Activated CD4-positive, alpha-beta T cell treated with anti-CD3 and anti-CD28 coated beads for 4 hours (primary cell): Measurements from ENCODE around the gene TAF4.
"Not testable (repeated sequence)": the region's sequence is repeated elsewhere in the genome, so short reads cannot be mapped to it uniquely, and the experiment has no call there.

Experiments used
- DNase-seq, 2 donors: peaks; one replicate each; pipeline ENCODE4 v3.0.0-alpha.2; 2020

The TAF4 gene

DNA sequence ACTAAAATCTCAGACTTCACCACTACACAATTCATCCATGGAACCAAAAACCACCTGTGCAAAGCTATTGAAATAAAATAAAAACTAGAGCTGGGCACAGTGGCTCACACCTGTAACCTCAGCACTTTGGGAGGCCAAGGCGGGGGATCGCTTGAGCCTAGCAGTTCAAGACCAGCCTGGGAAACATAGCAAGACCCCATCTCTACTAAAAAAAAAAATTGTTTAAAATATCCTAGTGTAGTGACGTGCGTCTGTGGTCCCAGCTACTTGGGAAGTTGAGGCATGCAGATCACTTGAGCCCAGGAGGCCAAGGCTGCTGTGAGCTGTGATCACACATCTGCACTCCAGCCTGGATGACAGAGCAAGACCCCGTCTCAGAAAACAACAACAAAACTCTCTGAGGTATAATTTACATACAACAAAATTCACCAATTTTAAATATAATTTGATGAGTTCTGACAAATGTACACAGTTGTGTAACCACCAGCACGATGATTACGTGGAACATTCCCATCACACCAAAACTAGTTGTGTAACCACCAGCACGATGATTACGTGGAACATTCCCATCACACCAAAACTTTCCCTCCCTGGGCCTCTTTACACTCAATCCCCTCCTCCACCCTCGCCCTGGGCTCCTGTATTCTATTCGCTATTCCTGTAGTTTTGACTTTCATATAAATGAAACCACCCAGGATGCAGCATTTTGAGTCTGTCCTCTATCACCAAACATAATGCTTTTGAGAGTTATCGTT lies 107.5 kb downstream of the TAF4 start:
- DNase-seq = no peak

DNA sequence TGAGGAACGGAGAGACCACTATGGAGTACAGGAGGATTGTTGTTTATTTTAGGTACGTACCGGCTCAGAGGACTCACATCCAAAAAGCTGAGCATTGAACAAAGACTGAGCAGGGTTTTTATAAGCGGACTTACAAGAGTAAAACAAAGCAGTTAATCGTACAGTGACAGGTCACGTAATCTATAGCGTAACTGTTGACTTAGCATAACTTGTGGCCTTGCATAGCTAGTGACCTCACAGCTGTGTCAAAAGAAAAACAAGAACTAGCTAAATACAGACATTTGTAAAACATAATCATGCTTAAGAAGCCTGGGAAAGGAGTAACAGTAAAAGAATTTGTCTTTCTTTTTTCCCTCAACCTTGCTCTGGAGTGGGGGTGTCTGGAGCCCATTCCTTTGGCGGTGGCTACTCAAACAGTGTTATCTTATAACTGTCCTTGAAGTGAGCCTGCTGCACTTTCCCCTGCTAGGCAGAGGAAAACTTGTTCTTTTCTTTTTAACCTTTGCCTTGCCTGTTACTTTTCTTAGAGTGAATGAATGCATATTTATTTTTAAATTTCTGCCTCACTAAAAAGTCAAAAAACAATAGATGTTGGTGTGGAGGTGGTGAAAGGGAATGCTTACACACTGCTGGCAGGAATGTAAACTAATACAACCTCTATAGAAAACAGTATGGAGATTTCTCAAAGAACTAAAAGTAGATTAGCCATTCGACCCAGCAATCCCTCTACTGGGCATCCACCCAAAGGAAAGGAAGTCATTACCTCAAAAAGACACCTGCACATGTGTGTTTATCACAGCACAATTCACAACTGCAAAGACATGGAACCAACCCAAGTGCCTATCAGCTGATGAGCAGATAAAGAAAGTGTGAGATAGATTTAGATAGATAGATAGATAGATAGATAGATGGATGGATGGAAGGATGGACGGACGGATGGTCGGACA lies 109.0 kb downstream of the TAF4 start:
- no peak for DNase-seq

DNA sequence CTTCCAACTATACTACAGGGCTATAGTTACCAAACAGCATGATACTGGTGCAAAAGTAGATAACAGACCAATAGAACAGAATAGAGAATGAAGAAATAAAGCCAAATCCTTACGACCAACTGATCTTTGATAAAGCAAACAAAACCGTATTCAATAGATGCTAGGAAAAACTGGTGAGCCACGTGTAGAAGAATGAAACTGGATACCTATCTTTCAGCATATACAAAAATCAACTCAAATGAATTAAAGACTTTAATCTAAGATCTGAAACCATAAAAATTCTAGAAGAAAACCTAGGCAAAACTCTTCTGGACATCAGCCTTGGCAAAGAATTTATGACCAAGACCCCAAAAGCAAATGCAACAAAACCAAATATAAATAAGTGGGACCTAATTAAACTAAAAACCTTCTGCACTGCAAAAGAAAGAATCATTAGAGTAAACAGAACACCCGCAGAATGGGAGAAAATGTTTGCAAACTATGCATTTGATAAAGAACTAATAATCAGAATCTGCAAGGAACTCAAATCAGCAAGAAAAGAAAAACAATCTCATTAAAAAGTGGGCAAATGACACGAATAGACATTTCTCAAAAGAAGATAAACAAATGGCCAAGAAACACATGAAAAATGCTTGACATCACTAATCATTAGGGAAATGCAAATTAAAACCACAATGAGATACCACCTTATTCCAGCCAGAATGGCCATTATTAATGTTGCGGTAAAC lies 109.8 kb downstream of the TAF4 start:
- no peak for DNase-seq

DNA sequence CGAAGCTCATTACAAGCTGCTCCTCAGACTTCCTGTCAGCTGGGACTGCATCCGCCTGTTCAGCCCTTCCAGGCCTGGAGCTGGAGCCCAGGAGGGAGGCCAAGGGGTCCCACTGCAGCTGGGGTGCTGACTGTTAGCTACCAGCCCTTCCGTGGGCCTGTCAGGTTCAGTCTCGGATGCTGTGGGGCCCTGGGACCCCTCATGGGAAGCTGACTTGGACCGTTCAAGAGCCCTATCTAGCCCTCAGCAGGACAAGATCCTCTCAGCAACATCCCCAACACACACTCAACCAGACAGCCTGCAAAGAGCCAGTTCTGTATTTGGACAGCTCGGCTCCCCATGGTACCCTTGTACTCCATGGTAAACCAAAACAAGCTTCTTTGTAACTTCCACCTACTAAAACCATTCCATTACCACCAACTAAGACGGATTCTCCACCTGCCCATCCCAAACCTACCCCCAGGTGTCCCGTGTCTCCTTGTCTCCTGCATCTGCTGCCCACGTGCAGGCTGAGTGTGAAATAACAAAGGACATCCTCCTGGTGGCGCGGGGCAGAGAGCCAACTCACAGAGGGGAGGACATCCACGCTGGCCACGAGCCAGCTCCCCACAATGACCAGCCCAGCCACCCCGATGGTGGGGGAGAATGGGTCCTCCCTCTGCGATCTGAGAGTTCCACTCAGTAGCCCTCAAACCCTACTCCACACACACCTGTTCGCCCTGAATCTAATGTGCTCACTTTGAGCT lies 111.2 kb downstream of the TAF4 start:
- no peak for DNase-seq

DNA sequence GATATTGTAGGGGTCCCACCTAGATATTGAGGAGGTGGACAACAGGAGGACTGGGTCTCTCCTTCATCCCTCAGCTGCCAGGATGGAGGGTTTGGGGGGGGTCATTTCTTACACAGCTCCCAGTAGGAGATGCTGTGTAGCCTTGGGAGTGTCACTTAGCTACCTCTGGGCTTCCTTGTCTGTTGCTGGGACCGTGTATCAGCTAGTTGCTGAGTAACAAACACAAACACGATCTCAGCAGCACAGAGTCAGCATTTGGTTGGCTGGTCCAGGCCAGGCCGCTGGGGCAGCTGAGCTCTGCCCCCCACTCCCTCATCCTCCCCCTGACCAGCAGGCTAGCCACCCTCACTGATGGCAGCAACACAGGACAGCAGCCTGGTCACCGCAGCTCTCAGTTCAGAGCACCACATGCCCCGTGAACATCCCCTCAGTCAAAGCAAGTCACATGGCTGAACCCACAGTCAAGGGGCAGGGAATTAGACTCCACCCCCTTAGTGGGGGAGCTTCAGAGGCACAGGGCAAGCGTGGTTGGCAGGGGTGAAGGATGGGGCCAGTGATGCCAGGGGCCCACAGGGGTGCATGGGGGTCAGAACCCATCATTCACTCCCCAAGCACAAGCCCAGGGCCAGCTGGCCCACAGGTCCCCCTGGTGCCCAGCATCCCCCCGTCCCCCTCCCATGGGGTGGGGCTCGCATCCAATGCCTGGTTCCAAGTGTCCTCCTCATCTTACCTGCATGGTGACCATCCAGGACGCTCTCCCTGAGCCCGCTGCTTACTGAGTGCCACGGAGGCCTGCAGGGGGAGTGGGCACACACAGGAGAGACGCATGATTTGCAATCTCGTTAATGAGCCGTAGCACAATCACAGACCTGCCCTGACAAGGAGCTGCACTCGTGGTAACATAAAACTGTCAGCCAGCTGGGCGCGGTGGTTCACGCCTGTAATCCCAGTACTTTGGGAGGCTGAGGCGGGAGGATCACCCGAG lies 112.4 kb downstream of the TAF4 start:
- no peak for DNase-seq

DNA sequence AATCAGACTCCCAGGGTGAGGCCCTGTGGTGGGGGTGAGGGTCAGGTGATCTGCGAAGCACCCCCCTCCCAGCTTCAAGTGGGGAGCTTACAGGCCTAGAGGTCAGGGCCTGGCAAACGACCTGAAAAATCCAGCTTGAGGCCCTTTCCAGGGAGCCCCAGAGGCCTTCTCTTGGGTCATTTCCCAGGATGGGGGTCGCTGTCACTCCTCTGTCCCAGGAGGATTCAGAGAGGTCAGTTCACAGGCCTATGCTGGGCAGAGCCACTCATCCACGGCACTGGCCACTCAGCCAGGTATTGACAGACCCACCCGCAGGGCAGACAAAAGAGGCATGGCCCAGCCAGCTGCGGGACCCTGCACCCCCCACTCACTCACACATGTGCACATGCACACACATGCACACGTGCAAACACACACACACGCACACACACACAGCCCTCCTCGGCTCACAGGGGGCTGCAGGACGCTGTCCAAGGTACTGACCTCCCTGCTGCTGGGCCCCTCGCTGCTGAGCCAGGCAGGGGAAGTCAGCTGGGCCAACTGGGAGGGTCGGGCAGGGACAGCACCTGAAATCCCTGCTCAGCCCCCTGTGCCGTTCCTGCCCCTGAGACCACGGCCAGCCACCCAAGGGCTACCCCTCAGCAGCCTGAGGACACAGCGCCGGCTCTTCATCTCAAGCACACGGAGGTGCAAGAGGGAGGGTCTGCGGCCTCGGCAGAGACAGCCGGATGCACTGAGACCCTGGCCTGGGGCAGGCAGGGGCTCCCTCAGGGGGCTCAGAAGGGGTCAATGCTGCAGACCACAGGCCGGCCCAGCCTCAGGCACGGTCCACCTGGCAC lies 113.8 kb downstream of the TAF4 start:
- DNase-seq = no peak

DNA sequence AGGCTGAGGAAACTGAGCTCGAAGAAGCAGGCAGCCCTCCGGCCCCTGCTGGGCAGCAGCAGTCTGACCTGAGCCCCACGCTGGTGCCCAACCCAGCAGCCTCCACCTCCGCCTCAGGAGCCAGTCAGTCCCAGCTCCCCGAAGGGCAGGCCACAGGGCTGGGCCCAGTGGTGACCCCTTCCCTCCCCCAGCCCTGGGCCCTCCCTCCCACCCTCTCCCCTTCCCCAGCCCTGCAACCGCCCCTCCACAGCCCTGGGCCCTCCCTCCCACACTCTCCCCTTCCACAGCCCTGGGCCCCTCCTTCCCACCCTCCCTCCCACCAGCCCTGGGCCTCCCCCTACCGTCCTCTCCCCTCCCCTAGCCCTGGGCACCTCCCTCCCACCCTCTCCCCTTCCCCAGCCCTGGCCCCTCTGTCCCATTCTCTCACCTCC lies 115.0 kb downstream of the TAF4 start:
- no peak for DNase-seq

DNA sequence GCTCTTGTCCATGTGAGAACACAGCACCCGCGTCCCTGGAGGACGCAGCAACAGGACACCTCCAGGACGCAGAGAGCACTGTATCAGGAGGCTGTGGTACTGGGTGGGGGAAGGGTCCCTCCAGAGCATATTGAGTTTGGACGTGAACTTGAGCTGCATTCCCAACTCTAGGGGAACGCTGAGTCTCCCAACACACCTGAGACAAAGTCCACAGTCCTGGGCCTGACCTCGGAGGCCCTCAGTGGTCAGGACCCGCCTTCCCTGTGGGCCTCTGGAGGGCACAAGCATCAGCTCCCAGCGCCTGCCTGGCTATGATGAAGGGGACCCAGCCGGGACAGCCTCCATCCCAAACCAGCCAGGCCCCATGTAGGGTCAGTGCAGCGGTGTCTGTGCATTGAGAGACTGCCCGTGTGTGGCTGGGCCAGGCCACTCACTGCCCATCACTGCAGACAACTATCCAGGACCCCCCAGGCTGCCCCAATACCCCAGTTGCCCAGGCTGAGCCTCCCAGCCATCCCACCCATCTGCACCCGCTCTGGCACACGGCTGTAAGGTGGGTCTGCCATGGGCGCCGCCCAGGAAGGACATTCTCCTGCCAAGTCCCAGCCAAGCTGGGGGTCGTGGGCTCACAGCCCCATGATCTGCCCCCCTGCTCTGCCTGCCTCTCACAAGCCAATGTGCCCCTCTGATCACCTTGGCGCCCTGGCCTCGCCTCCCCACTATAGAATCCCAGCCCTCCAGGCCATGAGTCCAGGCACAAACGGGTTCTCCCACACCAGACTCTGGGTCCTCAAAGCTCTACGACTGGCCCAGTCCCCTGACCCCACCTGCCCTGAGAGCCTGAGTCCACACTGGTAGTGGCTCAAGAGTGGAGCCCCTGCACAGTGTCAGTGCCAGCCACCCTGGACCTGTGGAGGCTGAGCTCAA lies 115.7 kb downstream of the TAF4 start:
- DNase-seq = no peak

DNA sequence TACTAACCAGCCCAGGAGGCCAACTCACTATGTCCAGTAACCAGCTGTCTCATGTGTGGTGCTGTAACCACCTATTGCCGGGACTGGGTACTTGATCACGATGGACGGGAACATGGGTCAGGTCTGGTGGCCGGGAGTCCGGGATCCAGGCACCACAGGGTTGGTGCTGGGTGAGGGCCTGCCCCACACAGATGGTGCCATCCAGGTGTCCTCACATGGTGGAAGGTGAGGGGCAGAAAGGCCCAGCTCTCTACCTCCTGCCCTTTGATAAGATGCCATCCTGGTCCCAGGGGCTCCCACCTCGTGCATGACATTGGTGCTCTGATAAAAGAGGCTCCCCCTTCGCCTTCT lies 116.3 kb downstream of the TAF4 start:
- DNase-seq = no peak

DNA sequence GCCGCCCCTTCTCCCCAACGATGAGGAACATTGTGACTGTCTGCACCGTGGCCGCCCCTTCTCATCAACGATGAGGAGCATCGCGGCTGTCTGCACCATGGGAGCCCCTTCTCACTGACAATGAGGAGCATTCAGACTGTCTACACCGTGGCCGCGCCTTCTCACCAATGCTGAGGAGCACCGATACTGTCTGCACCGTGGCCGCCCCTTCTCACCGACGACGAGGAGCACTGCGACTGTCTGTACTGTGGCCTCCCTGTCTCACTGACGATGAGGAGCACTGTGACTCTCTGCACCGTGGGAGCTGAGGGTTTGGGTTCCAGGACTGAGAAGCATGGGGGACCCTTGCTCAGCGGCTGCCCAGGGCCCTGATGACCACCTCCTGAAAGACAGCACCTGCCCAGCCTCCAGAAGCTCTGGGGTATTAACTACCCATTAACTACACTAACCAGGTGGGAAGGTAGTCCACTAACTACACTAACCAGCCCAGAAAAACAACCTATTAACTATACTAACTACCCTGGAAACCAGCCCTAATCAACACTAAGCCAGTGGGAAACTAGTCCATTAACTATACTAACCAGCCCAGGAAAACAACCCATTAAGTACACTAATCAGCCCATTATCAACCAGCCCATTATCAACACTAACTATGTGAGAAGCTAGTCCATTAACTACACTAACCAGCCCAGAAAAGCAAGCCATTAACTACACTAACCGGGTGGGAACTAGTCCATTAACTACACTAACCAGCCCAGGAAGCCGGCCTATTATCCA lies 116.9 kb downstream of the TAF4 start:
- no peak for DNase-seq

DNA sequence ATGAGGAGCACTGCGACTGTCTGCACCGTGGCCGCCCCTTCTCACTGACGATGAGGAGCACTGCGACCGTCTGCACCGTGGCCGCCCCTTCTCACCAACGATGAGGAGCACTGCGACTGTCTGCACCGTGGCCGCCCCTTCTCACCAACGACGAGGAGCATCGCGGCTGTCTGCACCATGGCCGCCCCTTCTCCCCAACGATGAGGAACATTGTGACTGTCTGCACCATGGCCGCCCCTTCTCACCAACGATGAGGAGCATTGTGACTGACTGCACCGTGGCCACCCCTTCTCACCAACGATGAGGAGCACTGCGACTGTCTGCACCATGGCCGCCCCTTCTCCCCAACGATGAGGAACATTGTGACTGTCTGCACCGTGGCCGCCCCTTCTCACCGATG lies 117.6 kb downstream of the TAF4 start:
- DNase-seq = not testable (repeated sequence)

DNA sequence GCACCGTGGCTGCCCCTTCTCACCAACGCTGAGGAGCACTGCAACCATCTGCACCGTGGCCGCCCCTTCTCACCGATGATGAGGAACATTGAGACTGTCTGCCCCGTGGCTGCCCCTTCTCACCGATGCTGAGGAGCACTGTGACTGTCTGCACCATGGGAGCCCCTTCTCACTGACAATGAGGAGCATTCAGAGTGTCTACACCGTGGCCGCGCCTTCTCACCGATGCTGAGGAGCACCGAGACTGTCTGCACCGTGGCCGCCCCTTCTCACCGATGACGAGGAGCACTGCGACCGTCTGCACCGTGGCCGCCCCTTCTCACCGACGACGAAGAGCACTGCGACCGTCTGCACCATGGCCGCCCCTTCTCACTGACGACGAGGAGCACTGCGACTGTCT lies 120.2 kb downstream of the TAF4 start:
- not testable (repeated sequence) for DNase-seq

DNA sequence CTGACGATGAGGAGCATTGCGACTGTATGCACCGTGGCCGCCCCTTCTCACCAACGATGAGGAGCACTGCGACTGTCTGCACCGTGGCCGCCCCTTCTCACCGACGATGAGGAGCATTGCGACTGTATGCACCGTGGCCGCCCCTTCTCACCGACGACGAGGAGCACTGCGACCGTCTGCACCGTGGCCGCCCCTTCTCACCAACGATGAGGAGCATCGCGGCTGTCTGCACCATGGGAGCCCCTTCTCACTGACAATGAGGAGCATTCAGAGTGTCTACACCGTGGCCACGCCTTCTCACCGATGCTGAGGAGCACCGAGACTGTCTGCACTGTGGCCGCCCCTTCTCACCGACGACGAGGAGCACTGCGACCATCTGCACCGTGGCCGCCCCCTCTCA lies 120.7 kb downstream of the TAF4 start:
- DNase-seq = not testable (repeated sequence)

DNA sequence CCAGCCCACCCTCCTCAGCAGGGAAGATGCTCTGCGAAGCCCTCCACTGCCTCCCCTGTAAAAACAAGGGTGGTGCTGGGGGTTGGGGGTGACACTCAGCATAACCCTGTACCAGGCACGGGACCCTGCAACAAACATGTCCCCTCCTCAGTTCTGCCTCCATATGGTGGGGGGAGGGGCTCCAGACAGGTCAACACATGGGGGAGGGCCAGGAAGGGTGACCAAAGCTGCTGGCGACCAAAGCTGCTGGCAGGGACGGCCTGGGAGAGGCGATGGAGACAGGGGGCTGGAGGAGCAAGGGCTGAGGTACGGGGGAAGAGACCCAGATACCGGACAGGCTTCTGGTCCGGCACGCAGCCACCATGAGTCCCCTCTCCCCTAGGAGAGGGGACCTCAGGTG lies 123.2 kb downstream of the TAF4 start:
- no peak for DNase-seq

DNA sequence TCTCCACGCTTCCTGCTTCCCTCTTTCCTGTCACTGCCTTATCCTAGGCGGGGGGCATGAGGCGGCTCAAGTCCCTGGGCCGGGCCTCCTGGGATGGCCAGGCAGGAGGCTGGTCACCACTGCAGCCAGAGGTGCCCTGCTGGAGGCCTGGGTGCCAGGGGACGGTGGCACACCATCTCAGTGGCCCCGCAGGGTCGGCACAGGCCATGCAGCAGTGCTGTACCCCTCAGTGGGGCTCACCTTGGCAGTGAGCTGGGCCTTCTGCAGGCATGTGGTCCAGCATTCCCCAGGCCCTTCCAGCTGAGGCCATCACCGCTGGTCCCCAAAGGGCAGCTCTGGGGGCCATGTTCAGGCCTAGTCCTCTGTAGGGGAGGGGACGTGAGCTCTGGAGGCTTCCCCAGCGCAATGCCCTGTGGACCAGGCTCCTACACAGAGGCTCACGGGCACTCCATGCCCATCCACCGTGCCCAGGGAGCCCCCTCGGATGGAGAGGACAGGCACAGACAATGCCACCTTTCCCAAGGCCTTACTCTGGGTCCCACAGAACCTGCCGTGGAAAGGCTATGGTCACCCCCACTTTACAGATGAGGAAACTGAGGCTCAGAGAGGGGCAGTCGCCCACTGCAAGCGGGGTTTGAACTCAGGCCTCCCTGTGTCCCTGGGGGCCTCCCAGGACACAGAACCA lies 123.8 kb downstream of the TAF4 start:
- no peak for DNase-seq

DNA sequence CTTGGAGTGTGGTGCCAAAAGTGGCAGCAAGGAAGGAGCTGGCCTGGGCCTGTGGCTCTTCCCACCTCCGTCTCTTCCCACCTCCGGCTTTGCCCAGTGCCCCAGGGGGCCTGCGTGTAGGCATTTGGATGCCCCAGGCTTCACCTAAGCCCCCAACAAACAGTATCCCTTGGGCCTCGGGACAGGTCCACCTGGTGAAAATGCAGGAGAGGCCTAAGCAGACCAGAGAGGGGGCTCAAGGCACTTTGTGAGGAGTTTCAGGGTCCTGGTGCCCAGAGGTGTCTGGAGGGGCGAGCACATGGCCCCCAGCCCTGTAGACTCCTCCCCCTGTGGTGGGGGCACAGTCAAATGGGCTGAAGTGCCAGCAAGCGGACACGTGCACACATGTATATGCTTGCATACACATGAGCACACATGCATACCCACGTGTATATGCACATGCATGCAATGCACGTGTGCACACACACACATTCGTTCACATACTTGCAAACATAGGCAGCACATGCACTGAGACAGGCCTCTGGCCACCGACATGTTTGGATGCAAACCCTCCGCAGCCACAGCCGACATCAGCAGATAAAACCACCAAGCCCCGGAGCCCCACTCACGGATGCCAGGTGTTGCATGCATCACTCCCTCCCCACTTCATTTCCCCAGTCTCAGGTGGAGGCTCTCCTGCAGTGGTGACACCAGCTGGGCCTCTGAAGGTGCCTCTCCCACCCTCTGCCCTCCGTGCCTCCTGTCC lies 124.5 kb downstream of the TAF4 start:
- DNase-seq = no peak

DNA sequence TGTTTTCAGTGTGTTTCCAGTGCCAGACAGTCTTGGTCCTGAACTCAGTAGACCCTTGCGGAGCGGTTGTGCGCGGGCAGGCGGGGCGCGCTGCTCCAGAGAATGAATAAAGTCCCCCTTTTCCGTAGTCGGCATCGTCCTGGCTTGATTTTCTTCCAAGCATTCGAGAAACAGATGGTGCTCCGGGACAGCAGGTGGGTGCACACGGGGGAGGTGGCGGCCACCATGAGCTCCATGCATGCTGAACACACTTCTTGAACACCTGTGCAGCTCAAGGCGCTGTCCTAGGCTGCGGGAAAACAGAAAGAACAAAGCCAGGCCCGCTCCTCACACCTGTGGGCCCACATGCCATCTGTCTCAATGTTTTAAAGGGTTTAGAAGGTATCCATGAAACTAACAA lies 125.2 kb downstream of the TAF4 start:
- no peak for DNase-seq
